ENCODE data around the gene CHTF18.
"Not testable (repeated sequence)": the region's sequence is repeated elsewhere in the genome, so short reads cannot be mapped to it uniquely, and the experiment has no call there.

CHTF18 gene

DNA sequence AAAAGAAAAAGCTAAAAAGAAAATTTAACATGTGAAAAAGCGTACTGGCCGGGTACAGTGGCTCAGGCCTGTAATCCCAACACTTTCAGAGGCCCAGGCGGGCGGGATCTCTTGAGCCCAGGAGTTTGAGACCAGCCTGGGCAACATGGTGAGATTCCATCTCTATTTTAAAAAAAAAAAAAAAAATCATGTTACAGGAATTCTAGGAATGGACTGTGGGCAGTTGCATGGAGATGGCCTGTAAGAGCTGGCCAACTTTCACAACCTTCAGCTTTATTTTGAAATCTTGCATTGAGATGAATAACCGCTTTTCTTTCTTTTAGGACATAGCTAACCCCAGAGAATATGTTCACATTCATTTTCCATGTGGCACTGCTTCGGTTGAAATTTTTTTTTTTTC is 39.4 kb upstream of the CHTF18 start:
- no peak overlapping the region for H3K4me3 ChIP-seq (ENCODE audit: low read length)
- H3K4me1 ChIP-seq (ENCODE audit: control insufficient read depth, insufficient read depth, low read length): peaks cover 26% of the 10 kb centered on the region
- H3K9me3 ChIP-seq (ENCODE audit: control insufficient read depth, low read length): no peaks in the 10 kb centered on the region
- H3K27me3 ChIP-seq (replicated peaks; ENCODE audit: control insufficient read depth, insufficient read depth, low read length): peaks cover 24% of the 10 kb centered on the region
- peak; percentile 96 for DNase-seq (ENCODE audit: low read depth)
- H3K36me3 ChIP-seq (ENCODE audit: control insufficient read depth, insufficient read depth, low read length, severe bottlenecking): no peaks in the 10 kb centered on the region
- no peak overlapping the region for H3K9ac ChIP-seq (ENCODE audit: low read length)

DNA sequence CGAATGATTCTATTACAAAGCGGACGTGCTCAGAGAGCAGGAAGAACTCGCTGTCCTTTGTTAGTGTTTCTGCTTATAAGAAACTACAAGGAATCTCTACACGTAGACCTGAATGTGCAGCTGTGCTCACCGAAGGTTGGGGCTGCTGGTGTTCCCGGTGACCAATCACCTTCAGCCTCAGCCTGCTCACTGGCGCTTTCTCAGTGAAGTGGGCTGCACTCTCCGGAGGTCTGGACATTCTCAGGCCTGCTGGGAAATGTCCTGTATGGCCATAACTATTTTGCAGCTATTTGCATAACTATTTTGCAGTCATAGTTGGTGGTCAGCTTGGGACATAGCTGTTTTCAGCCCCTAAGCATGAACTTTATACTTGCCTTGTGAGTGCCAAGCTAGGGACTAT is 37.9 kb upstream of the CHTF18 start:
- H3K9ac ChIP-seq (ENCODE audit: low read length): no peak overlapping the region
- H3K4me1 ChIP-seq (ENCODE audit: control insufficient read depth, insufficient read depth, low read length): peaks cover 26% of the 10 kb centered on the region
- peaks cover 27% of the 10 kb centered on the region for H3K27me3 ChIP-seq (replicated peaks; ENCODE audit: control insufficient read depth, insufficient read depth, low read length)
- H3K36me3 ChIP-seq (ENCODE audit: control insufficient read depth, insufficient read depth, low read length, severe bottlenecking): no peaks in the 10 kb centered on the region
- DNase-seq (ENCODE audit: low read depth): no peak
- no peak overlapping the region for H3K4me3 ChIP-seq (ENCODE audit: low read length)
- no peaks in the 10 kb centered on the region for H3K9me3 ChIP-seq (ENCODE audit: control insufficient read depth, low read length)

DNA sequence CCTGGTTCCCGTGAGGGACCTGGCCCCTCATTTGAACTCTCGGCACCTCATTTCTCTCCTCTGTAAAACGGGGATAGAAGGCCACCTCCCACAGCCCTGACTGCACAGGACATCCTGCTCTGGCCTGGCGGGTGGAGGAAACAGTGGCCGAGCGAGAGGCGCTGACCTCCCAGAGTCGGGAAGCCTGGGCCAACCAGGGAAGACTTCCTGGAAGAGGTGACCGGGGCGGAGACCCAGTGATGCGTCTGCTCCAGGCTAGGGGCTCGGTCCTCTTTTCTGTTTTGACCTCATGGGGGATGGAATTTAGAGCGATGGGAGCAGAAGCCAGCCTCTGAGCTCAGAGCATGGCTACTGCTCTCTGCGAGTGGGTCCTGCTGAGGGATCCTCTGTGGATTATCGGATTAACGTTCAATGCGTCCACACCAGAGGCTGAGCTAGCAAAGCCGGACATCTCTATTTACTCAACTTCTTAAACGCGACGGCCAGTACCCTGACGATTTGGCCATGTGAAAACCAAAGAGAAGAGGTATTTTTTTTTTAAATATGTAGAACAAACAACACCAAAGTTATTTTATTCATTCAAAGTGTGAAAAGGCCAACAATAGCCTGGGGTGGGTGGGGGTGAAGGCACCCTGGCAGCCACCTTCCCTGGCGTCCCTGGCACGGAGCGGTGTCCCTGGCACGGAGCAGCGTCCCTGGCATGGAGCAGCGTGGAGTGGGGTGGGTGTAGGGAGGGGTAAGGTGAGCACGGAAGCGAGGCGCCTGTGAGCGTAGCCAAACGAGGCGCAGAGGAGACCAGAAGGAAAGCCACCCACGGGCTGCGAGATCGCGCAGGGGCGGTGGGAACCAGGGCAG is 37.0 kb upstream of the CHTF18 start:
- Histone ChIP-seq H3K9me3 (ENCODE audit: control insufficient read depth, low read length) (peaks cover 2% of the 10 kb centered on the region), H3K4me1 (ENCODE audit: control insufficient read depth, insufficient read depth, low read length) (peaks cover 26% of the 10 kb centered on the region), H3K4me3 (ENCODE audit: low read length) (no peak overlapping the region), H3K36me3 (ENCODE audit: control insufficient read depth, insufficient read depth, low read length, severe bottlenecking) (no peaks in the 10 kb centered on the region), H3K27me3 (replicated peaks; ENCODE audit: control insufficient read depth, insufficient read depth, low read length) (peaks cover 32% of the 10 kb centered on the region), H3K9ac (ENCODE audit: low read length) (no peak overlapping the region)
- DNase-seq (ENCODE audit: low read depth): no peak

DNA sequence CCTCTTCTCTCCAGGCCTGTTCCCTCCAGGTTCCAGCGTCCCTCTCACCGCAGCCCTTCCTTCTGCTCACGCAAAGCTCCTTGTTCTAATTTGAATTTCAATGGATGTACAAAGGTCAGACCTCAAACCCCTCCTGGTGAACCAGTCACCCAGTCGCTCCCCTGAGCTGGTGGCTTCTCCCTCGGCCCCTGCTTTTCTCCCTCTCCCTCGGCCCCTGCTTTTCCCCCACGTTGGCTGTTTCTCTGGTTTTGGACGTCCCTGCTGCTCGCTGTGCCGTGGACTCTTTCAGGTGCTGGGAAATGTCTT is 36.5 kb upstream of the CHTF18 start:
- no peak for DNase-seq (ENCODE audit: low read depth)
- no peak overlapping the region for H3K4me3 ChIP-seq (ENCODE audit: low read length)
- H3K36me3 ChIP-seq (ENCODE audit: control insufficient read depth, insufficient read depth, low read length, severe bottlenecking): no peaks in the 10 kb centered on the region

DNA sequence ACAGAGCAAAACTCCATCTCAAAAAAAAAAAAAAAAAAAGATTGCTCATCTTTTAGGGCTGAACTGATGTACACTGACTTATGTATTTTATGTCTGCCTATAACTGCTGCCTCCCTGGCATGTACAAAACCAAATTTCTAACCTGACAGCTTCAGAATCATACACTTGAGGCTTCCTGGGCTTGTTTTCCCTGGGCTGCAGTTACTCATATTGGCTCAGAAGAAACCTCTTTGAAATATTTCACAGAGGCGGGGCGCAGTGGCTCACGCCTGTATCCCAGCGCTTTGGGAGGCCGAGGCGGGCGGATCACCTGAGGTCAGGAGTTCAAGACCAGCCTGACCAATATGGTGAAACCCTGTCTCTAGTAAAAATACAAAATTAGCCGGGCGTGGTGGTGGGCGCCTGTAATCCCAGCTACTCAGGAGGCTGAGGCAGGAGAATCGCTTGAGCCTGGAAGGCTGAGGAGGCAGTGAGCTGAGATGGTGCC is 34.3 kb upstream of the CHTF18 start:
- H3K36me3 ChIP-seq (ENCODE audit: control insufficient read depth, insufficient read depth, low read length, severe bottlenecking); H3K9me3 ChIP-seq (ENCODE audit: control insufficient read depth, low read length); H3K9ac ChIP-seq (ENCODE audit: low read length); H3K4me3 ChIP-seq (ENCODE audit: low read length); DNase-seq (ENCODE audit: low read depth): not testable (repeated sequence)
- peaks cover 32% of the 10 kb centered on the region for H3K27me3 ChIP-seq (replicated peaks; ENCODE audit: control insufficient read depth, insufficient read depth, low read length)
- peaks cover 21% of the 10 kb centered on the region for H3K4me1 ChIP-seq (ENCODE audit: control insufficient read depth, insufficient read depth, low read length)

More for the DNA sequence above, 36.5 kb upstream of the CHTF18 start:
- H3K9ac ChIP-seq (ENCODE audit: low read length): peak overlapping the region; percentile 1
- H3K4me1 ChIP-seq (ENCODE audit: control insufficient read depth, insufficient read depth, low read length): peaks cover 26% of the 10 kb centered on the region
- peaks cover 6% of the 10 kb centered on the region for H3K9me3 ChIP-seq (ENCODE audit: control insufficient read depth, low read length)
- peaks cover 32% of the 10 kb centered on the region for H3K27me3 ChIP-seq (replicated peaks; ENCODE audit: control insufficient read depth, insufficient read depth, low read length)

DNA sequence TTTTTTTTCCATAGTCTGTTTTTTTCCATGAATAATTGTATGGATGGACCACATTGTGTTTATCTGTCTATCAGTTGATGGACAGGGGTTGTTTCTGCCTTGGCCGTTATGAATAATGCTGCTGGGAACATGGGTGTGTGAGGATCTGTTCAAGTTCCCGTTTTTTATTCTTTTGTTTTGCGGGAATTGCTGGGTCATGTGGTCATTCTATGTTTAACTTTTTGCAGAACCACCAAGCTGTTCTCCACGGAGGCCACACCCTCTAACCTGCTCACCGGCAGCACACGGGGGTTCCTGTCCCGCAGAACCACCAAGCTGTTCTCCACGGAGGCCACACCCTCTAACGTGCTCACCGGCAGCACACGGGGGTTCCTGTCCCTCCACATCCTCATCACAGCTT is 33.8 kb upstream of the CHTF18 start:
- peaks cover 34% of the 10 kb centered on the region for H3K27me3 ChIP-seq (replicated peaks; ENCODE audit: control insufficient read depth, insufficient read depth, low read length)
- no peak overlapping the region for H3K4me3 ChIP-seq (ENCODE audit: low read length)
- H3K9me3 ChIP-seq (ENCODE audit: control insufficient read depth, low read length): peaks cover 6% of the 10 kb centered on the region
- peaks cover 19% of the 10 kb centered on the region for H3K4me1 ChIP-seq (ENCODE audit: control insufficient read depth, insufficient read depth, low read length)
- no peak overlapping the region for H3K9ac ChIP-seq (ENCODE audit: low read length)
- no peak for DNase-seq (ENCODE audit: low read depth)
- no peaks in the 10 kb centered on the region for H3K36me3 ChIP-seq (ENCODE audit: control insufficient read depth, insufficient read depth, low read length, severe bottlenecking)

DNA sequence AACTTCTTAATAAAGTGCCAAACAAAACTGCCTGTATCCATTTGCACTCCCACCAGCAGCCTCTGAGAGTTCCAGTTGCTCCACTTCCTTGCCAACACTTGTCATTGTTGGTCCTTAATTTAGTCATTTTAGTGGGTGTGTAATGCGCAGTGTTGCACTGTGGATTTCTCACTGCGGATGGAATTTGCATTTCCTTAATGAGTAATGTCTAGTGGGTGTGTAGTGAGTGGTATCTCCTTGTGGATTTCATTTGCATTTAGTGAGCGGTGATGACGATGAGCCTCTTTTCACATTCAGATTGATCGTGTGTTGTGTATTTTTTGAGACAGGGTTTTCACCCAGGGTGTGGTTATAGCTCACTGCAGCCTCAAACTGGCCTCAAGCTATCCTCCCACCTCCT is 32.0 kb upstream of the CHTF18 start:
- Histone ChIP-seq H3K4me1 (ENCODE audit: control insufficient read depth, insufficient read depth, low read length) (peaks cover 7% of the 10 kb centered on the region), H3K9me3 (ENCODE audit: control insufficient read depth, low read length) (peaks cover 6% of the 10 kb centered on the region), H3K9ac (ENCODE audit: low read length) (no peak overlapping the region), H3K4me3 (ENCODE audit: low read length) (no peak overlapping the region), H3K36me3 (ENCODE audit: control insufficient read depth, insufficient read depth, low read length, severe bottlenecking) (no peaks in the 10 kb centered on the region), H3K27me3 (replicated peaks; ENCODE audit: control insufficient read depth, insufficient read depth, low read length) (peaks cover 33% of the 10 kb centered on the region)
- DNase-seq (ENCODE audit: low read depth): no peak

DNA sequence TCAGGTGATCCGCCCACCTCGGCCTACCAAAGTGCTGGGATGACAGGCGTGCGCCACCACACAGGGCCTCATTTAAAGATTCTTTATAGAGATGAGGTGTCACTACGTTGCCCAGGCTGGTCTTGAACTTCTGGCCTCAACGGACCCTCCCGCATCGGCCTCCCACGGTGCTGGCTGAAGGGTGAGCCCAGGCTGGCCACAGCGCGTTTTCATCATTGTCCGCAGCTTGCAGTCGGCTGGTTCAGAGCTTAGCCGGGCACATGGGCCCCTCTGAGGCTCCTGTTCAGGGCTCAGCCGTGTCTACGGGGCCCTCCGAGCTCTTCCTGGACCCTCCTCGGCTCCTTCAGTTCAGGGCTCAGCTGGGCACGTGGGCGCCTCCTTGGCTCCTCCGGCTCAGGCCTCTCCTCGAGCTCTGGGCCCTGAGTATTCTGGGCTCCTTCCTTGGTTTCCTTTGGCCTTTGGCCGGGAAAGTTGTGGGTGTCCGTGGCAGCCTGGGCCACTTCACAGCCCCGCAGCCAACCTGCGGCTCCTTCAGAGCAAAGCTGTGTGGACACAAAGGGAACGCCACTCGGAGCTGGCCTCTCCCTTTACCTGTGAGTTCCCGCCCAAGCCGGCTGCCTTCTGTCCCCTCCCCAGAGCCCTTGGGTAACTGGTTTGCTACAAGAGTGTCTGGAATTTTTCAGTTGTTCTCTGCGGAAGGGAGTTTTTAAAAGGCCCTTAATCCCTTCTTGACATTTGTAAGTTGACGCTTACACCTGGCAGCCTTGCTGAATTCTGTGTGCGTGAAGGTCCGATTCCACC is 29.1 kb upstream of the CHTF18 start:
- Histone ChIP-seq H3K4me3 (ENCODE audit: low read length) (no peak overlapping the region), H3K4me1 (ENCODE audit: control insufficient read depth, insufficient read depth, low read length) (no peaks in the 10 kb centered on the region), H3K9me3 (ENCODE audit: control insufficient read depth, low read length) (peaks cover 6% of the 10 kb centered on the region), H3K36me3 (ENCODE audit: control insufficient read depth, insufficient read depth, low read length, severe bottlenecking) (no peaks in the 10 kb centered on the region), H3K27me3 (replicated peaks; ENCODE audit: control insufficient read depth, insufficient read depth, low read length) (peaks cover 33% of the 10 kb centered on the region), H3K9ac (ENCODE audit: low read length) (no peak overlapping the region)
- no peak for DNase-seq (ENCODE audit: low read depth)

DNA sequence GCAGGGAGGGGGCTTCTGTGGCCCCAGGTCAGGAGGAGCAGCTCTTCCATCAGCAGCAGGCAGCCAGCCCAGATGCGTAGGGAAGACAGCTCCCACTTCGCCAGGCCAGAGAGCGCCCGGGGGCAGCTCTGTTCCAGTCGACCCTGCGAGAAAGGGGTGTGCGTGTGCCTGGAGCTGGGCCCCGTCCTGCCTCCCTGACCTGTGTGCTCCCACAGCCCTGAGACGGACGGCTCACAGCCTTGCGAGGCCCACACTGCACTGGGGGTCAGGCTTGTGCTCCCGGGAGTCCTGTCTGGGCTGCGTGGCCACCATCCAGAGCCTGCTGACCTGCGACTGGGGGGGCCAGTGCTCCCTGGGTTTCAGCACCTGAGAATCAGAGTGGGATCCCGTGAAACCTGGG is 28.4 kb upstream of the CHTF18 start:
- Histone ChIP-seq H3K4me3 (ENCODE audit: low read length) (no peak overlapping the region), H3K9me3 (ENCODE audit: control insufficient read depth, low read length) (peaks cover 6% of the 10 kb centered on the region), H3K4me1 (ENCODE audit: control insufficient read depth, insufficient read depth, low read length) (no peaks in the 10 kb centered on the region), H3K27me3 (replicated peaks; ENCODE audit: control insufficient read depth, insufficient read depth, low read length) (peaks cover 28% of the 10 kb centered on the region), H3K9ac (ENCODE audit: low read length) (no peak overlapping the region), H3K36me3 (ENCODE audit: control insufficient read depth, insufficient read depth, low read length, severe bottlenecking) (no peaks in the 10 kb centered on the region)
- no peak for DNase-seq (ENCODE audit: low read depth)

DNA sequence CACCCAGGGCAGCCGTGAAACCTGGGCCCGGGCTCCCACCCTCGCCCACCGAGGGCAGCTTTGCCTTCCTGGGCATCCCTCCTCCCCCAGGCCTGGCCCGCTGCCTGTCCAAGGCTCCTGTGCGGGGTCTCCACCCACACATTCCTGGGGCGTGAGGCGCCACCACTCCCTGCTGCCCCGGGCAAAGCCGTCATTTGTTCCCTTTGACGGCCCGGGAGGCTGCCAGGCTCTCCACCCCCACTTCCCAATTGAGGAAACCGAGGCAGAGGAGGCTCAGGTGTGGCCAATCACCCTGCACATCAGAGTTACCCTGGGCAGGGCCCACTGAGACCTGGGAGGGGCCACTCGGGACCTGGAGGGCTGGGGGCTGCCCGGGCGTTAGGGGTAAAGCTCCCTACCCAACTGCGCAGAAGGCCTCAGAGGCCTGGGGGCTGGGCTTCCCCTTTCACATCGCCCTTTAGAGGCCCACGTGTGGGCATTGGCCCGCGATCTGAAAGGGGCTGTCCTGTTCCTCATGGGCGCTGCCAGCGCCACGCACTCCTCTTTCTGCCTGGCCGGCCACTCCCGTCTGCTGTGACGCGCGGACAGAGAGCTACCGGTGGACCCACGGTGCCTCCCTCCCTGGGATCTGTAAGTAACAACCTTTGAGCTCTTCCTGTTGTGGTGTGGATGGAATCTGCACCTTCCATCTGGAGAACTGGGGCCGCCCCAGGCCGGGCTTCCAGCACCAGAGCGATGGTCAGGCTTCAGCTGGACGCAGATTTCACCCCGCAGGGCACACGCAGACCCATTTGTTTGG is 27.7 kb upstream of the CHTF18 start, which contains the start of gene MSLN:
Gene MSLN, plus strand, starts transcription at position 190 of the 799 bp plus-strand sequence. CDS start 1,947 bp downstream, outside the sequence.
- peaks cover 25% of the 10 kb centered on the region for H3K27me3 ChIP-seq (replicated peaks; ENCODE audit: control insufficient read depth, insufficient read depth, low read length)
- H3K4me1 ChIP-seq (ENCODE audit: control insufficient read depth, insufficient read depth, low read length): no peaks in the 10 kb centered on the region
- H3K9ac ChIP-seq (ENCODE audit: low read length): no peak within 1 kb of the TSS
- H3K4me3 ChIP-seq (ENCODE audit: low read length): no peak within 1 kb of the TSS
- no peak for DNase-seq (ENCODE audit: low read depth)
- peaks cover 6% of the 10 kb centered on the region for H3K9me3 ChIP-seq (ENCODE audit: control insufficient read depth, low read length)
- H3K36me3 ChIP-seq (ENCODE audit: control insufficient read depth, insufficient read depth, low read length, severe bottlenecking): no peaks in the 10 kb centered on the region
